ENCODE results near the gene WDR45. TPM values are rescaled to one million over a fixed set of nuclear protein-coding genes. Genes with fewer than 3 reads are reported as not detected.

Gene WDR45
- total RNA-seq: 23.1 and 34.7 TPM in 2 replicates

DNA sequence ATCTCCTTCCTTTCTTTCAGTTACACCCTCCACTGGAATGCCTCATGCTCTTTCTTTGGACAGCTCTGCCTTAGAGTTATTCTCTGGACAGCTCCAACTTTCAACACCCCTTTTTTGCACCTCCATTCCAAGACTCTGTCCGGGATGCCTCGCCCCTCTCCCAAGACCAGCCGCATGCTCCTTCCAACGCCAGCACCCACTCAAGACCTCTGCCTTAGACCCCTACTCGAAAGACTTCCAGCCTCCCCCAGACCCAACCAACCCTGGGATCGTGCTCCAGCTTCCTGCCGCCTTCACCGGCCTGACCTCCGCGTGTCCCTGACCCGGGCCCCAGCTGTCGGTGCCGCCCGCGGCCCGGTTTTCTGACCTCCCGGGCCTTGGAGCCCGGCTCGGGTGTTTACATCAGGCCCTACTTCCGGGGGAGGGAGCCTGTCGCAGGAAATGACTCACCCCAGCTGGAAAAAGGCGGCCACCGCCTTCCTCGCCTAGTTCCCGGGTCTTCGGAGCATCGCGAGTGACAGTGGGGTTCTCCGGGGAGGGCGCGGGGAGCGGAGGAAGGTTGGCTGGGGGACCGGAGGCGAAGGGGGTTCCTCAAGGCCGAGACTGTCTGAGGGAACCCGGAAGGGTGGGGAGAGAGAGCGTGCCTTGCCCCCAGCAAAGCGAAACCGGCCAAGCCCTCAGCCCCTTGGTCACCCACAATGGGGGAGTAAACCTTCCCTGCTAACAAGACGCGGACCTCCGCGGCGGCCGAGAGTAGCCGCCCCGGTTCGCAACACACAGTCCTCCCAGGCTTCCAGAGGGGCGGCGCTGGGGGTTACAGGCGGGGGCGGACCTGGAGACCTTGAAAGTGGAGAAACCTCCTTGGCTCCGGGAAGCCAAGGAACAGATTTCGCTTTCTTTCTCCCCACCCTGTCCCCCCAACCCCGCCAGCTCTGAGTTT is at the start of gene WDR45:
Gene WDR45 (minus strand): TSS at position 399 of the 940 bp plus-strand sequence. CDS start 1,792 bp downstream, outside the sequence.

DNA sequence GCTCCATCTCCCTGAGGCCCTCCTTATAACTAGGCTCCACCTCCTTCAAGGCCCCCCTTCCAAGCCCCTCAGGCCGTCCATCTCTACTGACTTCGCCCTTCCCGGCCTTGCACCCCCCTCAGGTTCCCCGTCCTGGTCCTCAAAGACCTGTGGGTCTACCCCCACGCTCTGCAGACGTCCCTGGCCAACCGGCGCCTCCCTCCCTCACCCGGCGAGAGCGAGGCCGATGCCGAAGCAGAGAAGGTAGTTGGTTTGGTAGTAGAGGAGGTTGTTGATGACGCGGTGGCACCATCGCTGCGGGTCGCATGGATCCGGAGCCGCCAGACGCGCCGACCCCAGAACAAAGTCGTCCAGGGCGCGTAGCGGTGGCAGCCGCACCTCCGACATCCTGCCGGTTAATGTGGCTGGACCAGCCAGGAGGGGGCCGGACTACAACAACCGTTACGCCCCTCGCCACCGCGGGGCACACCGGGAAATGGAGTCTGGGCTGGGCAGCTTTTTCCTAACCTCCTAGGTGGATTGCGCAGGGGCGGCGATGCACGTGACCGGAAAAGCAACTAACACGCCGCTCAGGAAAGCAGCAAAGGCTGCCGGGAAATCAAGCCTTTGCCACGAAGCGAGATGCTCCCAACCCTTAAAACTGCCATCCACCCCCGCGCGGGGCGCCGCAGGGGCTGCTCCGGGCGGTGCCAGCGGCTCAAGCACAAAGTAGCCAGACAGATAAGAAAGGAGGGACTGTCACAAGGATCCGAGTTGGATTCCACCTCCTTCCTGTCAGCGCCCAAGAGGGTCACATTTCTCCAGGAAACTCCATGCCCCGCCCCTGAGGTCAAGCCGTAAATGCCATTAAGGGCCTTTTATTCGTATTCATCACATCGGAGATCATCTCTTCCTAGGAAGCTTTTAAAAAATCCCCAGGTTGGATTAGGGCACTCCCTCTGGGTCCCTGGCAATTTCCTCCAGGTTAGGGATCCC is 5.8 kb downstream of the WDR45 start, which contains the start of gene PRAF2:
Gene PRAF2 (minus strand): TSS at position 402 of the 975 bp plus-strand sequence. CDS start 15 bp downstream, at position 387.

DNA sequence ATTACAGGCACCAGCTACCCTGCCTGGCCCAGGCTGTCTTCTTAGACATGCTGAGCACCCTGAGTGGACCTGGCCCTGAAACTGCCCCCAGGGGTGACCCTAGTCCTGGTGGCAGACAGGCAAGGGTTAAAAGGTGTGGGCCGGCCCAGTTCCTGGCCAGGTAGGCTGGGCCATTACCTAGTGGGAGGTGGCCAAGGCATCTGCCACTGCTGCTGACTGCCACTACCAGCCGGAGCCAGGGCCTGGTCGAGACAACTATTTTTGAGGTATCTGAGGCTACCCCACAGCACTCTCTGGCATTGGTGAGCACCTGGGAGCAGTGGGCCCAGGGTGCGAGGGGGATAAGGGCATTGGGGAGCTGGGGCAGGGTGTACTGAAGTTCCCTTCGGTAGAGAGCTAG is 20.9 kb downstream of the WDR45 start, which contains the start of gene CCDC120:
Gene CCDC120 (plus strand): TSS at position 206 of the 400 bp plus-strand sequence. CDS start 3,043 bp downstream, outside the sequence.

DNA sequence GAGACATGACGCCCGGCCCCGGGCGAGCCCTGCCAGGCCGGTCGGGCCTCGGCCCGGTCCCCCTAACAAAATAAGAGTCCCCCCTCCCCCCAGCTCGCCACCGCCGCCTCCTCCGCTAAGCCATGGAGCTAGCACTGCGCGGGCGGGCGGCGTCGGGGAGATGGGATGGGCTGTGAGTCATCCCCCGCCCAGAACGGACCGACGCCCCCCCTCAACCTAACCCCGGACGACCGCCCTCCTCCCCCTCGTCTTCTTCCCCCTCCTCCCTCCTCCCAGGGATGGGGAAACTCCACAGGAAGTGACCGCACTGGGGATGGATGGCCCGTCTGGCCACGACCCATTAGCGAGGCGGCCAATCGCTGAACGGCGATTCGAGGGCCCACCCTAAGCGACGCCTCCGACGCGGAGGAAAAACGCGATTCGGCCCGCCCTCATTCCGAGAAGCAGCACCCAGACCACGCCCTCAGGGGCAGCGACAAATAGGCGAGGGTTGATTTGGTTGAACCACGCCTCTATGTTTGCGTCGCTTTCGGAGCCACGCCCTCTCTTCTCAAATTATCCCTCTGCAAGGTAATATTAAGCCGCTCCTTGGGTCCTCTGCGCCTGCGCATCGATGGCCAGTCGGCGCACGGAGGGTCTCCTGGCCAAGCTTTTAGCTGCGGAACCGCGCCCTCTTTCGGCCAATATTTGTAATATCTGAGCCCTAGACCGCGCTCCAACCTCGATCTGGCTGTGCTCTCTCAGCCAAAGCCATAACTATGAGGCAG is 36.3 kb downstream of the WDR45 start, which contains the start of gene TFE3:
Gene TFE3 (minus strand): TSS at position 138 of the 767 bp plus-strand sequence. CDS start 131 bp downstream, at position 7.

Other genes with a start within 250 kb of the WDR45 start
- 13.2 and 15.4 TPM in 2 replicates for gene PCSK1N, start 244.3 kb downstream of the WDR45 start, total RNA-seq
- gene TIMM17B, start 182.1 kb downstream of the WDR45 start, total RNA-seq: 74.8 and 113 TPM in 2 replicates
- gene PQBP1, start 182.0 kb downstream of the WDR45 start, total RNA-seq: 64.3 and 68.2 TPM in 2 replicates
- gene SLC35A2, start 168.2 kb downstream of the WDR45 start, total RNA-seq: 25.6 and 26.7 TPM in 2 replicates
- 7.5 and 14.6 TPM in 2 replicates for gene PIM2, start 160.9 kb downstream of the WDR45 start, total RNA-seq
- 30.3 and 32.0 TPM in 2 replicates for gene OTUD5, start 122.3 kb downstream of the WDR45 start, total RNA-seq
- under 0.01 and 0.14 TPM in 2 replicates for gene KCND1, start 108.0 kb downstream of the WDR45 start, total RNA-seq
- gene GRIPAP1, start 77.6 kb downstream of the WDR45 start, total RNA-seq: 9.9 and 14.4 TPM in 2 replicates
- 41.7 and 45.1 TPM in 2 replicates for gene TFE3, start 36.5 kb downstream of the WDR45 start, total RNA-seq
- 6.3 and 11.5 TPM in 2 replicates for gene CCDC120, start 20.9 kb downstream of the WDR45 start, total RNA-seq
- 16.3 and 19.3 TPM in 2 replicates for gene PRAF2, start 5.9 kb downstream of the WDR45 start, total RNA-seq
- 21.4 and 22.3 TPM in 2 replicates for gene GPKOW, start 43.8 kb upstream of the WDR45 start, total RNA-seq
- 1.7 and 4.5 TPM in 2 replicates for gene MAGIX, start 82.9 kb upstream of the WDR45 start, total RNA-seq
- 97.5 and 130 TPM in 2 replicates for gene PLP2, start 92.0 kb upstream of the WDR45 start, total RNA-seq
- 33.0 and 34.0 TPM in 2 replicates for gene PRICKLE3, start 106.5 kb upstream of the WDR45 start, total RNA-seq
- 0.14 and 0.51 TPM in 2 replicates for gene SYP, start 120.3 kb upstream of the WDR45 start, total RNA-seq
- gene CACNA1F, start 153.5 kb upstream of the WDR45 start, total RNA-seq: under 0.01 TPM in 1 of 2 replicates, not detected in the other
- gene CCDC22, start 155.6 kb upstream of the WDR45 start, total RNA-seq: 21.3 and 24.3 TPM in 2 replicates
- not detected in 2 replicates for gene FOXP3, start 184.8 kb upstream of the WDR45 start, total RNA-seq
- gene PPP1R3F, start 189.9 kb upstream of the WDR45 start, total RNA-seq: 4.7 and 6.2 TPM in 2 replicates
- not detected in 2 replicates for gene GAGE10, start 223.8 kb upstream of the WDR45 start, total RNA-seq
- not detected in 2 replicates for gene GAGE12J, start 242.2 kb upstream of the WDR45 start, total RNA-seq